ENCODE data around the gene COLEC11.

COLEC11 gene

GRCh38 chr2:3639653-3640052, 44.7 kb downstream of the COLEC11 start:
- no peak for DNase-seq

- no peak for DNase-seq
Observed at GRCh38 chr2:3641181-3641580, 46.3 kb downstream of the COLEC11 start.

- no peak for DNase-seq
Observed at GRCh38 chr2:3641841-3642421, 47.0 kb downstream of the COLEC11 start.

GRCh38 chr2:3642521-3643215, 47.8 kb downstream of the COLEC11 start:
- no peak for DNase-seq

- DNase-seq = no peak
Observed at GRCh38 chr2:3643371-3644245, 48.7 kb downstream of the COLEC11 start.

- no peak for DNase-seq
Observed at GRCh38 chr2:3644246-3644525, 49.3 kb downstream of the COLEC11 start.

GRCh38 chr2:3644891-3645605, 50.1 kb downstream of the COLEC11 start:
- no peak for DNase-seq

GRCh38 chr2:3645745-3646389, 51.0 kb downstream of the COLEC11 start:
- no peak for DNase-seq

GRCh38 chr2:3646446-3646845, 51.5 kb downstream of the COLEC11 start:
- no peak for DNase-seq

- no peak for DNase-seq
Observed at GRCh38 chr2:3647246-3647645, 52.3 kb downstream of the COLEC11 start.

- DNase-seq = no peak
Observed at GRCh38 chr2:3647831-3648651, 53.1 kb downstream of the COLEC11 start.

GRCh38 chr2:3648652-3649177, 53.8 kb downstream of the COLEC11 start:
- no peak for DNase-seq

- no peak for DNase-seq
Observed at GRCh38 chr2:3649581-3649980, 54.7 kb downstream of the COLEC11 start.

GRCh38 chr2:3650140-3650920, 55.4 kb downstream of the COLEC11 start:
- no peak for DNase-seq

- peak; percentile 76 to 80 for DNase-seq
Observed at GRCh38 chr2:3651691-3652648, 57.1 kb downstream of the COLEC11 start.

- no peak for DNase-seq
Observed at GRCh38 chr2:3652896-3653625, 58.1 kb downstream of the COLEC11 start.

GRCh38 chr2:3654011-3654410, 59.1 kb downstream of the COLEC11 start:
- DNase-seq = no peak

GRCh38 chr2:3654531-3655225, 59.8 kb downstream of the COLEC11 start:
- no peak for DNase-seq
